Measurements from ENCODE around the gene RAB1A.

DNA sequence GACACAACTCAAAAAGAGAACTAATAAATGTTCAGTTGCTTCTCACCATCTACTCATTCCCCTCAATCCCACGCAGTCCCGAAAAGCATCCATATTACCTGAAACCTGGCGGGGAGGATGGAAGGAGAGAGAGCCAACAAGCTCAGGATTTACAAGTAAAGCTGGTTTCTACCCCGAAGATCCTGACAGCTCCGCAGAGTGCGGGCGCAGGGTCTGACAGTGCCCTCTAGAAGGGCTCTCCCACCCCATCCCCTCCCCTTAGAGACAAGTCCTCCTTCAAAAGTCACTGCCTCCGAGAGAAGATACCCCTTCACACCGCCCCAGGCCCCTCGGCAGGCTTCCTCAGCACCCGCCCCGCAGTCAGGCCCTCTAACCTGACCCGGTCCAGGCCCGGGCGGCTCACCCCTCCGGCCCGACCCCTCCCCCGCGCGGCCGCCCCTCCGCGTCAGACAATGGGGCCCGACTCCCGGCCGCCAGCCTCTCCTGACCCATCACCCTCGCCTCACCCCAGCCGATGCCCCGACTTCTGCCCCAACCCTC is 550 bp downstream of the RAB1A start:
- TF ChIP-seq, protein P1, sequence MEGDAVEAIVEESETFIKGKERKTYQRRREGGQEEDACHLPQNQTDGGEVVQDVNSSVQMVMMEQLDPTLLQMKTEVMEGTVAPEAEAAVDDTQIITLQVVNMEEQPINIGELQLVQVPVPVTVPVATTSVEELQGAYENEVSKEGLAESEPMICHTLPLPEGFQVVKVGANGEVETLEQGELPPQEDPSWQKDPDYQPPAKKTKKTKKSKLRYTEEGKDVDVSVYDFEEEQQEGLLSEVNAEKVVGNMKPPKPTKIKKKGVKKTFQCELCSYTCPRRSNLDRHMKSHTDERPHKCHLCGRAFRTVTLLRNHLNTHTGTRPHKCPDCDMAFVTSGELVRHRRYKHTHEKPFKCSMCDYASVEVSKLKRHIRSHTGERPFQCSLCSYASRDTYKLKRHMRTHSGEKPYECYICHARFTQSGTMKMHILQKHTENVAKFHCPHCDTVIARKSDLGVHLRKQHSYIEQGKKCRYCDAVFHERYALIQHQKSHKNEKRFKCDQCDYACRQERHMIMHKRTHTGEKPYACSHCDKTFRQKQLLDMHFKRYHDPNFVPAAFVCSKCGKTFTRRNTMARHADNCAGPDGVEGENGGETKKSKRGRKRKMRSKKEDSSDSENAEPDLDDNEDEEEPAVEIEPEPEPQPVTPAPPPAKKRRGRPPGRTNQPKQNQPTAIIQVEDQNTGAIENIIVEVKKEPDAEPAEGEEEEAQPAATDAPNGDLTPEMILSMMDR (conservative IDR thresholded peaks at IDR 0.05 in 1 of 2, IDR thresholded peaks at IDR 0.05 in 1 of 2; ENCODE audit: extremely low read depth in 1 of 2, insufficient read depth in 1 of 2, low read depth in 1 of 2, low read length in 2 of 2): no peak
- TF ChIP-seq EZH2 (IDR thresholded peaks at IDR 0.05; ENCODE audit: borderline replicate concordance, low read length): no peak

All from mammary epithelial cell (primary cell).